Germinal center (tissue), 1 donor: Measurements from ENCODE around the gene MKLN1.

ENCODE experiments used
- DNase-seq: peaks from one replicate; pipeline ENCODE4 v3.0.0; 2012; ENCODE audit warnings: mixed read lengths, low spot score

The MKLN1 gene

GRCh38 chr7:131522325-131522930, 194.8 kb downstream of the MKLN1 start:
- DNase-seq: no peak

GRCh38 chr7:131524115-131524514, 196.4 kb downstream of the MKLN1 start:
- no peak for DNase-seq

GRCh38 chr7:131524703-131525102, 197.0 kb downstream of the MKLN1 start:
- no peak for DNase-seq

GRCh38 chr7:131525820-131526219, 198.1 kb downstream of the MKLN1 start:
- no peak for DNase-seq

GRCh38 chr7:131527456-131527855, 199.8 kb downstream of the MKLN1 start:
- no peak for DNase-seq

- no peak for DNase-seq
Observed at GRCh38 chr7:131529179-131529578, 201.5 kb downstream of the MKLN1 start.

GRCh38 chr7:131529617-131530016, 201.9 kb downstream of the MKLN1 start:
- DNase-seq: no peak

GRCh38 chr7:131530137-131530536, 202.5 kb downstream of the MKLN1 start:
- DNase-seq: no peak

GRCh38 chr7:131532570-131533091, 205.0 kb downstream of the MKLN1 start:
- DNase-seq: no peak

GRCh38 chr7:131533151-131533559, 205.5 kb downstream of the MKLN1 start:
- DNase-seq: no peak

GRCh38 chr7:131533566-131534561, 206.2 kb downstream of the MKLN1 start:
- DNase-seq: no peak

GRCh38 chr7:131536361-131536849, 208.7 kb downstream of the MKLN1 start:
- no peak for DNase-seq

- no peak for DNase-seq
Observed at GRCh38 chr7:131537571-131537978, 209.9 kb downstream of the MKLN1 start.

GRCh38 chr7:131538071-131538812, 210.6 kb downstream of the MKLN1 start:
- no peak for DNase-seq

GRCh38 chr7:131538813-131539179, 211.1 kb downstream of the MKLN1 start:
- DNase-seq: no peak

- DNase-seq: no peak
Observed at GRCh38 chr7:131540491-131541162, 213.0 kb downstream of the MKLN1 start.

- no peak for DNase-seq
Observed at GRCh38 chr7:131543298-131543697, 215.6 kb downstream of the MKLN1 start.

GRCh38 chr7:131544021-131544420, 216.3 kb downstream of the MKLN1 start:
- no peak for DNase-seq

- no peak for DNase-seq
Observed at GRCh38 chr7:131544449-131545301, 217.0 kb downstream of the MKLN1 start.

- DNase-seq: no peak
Observed at GRCh38 chr7:131546126-131546525, 218.4 kb downstream of the MKLN1 start.
